Measurements from ENCODE around the gene KCNA2. TPM values are rescaled to one million over a fixed set of nuclear protein-coding genes. Genes with fewer than 3 reads are reported as not detected.

The KCNA2 gene
- polyA plus RNA-seq, 4 donors: 0.34 to 0.46 (median 0.40) TPM

Other genes starting within 250 kb of the KCNA2 start
- gene SLC16A4, start 215.3 kb downstream of the KCNA2 start, polyA plus RNA-seq (ENCODE audit: insufficient read length in 4 of 4): 100 to 1,000 TPM in 1 of 4 donors, 10 to 100 TPM in 3; 59.4 to 116 (median 82.1) TPM
- gene LAMTOR5, start 198.7 kb downstream of the KCNA2 start, polyA plus RNA-seq (ENCODE audit: insufficient read length in 4 of 4): 100 to 1,000 TPM; 258 to 299 (median 274) TPM
- gene PROK1, start 155.2 kb downstream of the KCNA2 start, polyA plus RNA-seq (ENCODE audit: insufficient read length in 4 of 4): under 1 TPM; 0.13 to 0.96 (median 0.41) TPM
- gene KCNA10, start 87.2 kb downstream of the KCNA2 start, polyA plus RNA-seq (ENCODE audit: insufficient read length in 4 of 4): not detected
- under 1 TPM; 0.14 to 0.17 (median 0.15) TPM for gene KCNA3, start 68.6 kb upstream of the KCNA2 start, polyA plus RNA-seq (ENCODE audit: insufficient read length in 4 of 4)

Measured in left renal cortex interstitium (tissue), 4 donors.